Astrocyte (in vitro differentiated cells and primary cell): Measurements from ENCODE around the gene FRMD4A. TPM values are rescaled to one million over a fixed set of nuclear protein-coding genes. Genes with fewer than 3 reads are reported as not detected.

Experiments
- DNase-seq: peaks from one replicate; pipeline ENCODE4 v3.0.0-alpha.2; 2010; ENCODE audit warnings: low read depth
- FAIRE-seq: peaks from 2 replicates; lab custom pipeline; 2011; peaks lifted over from hg19 to GRCh38; lab: Jason Lieb, UNC
- H2AFZ ChIP-seq: 2 replicates; pipeline ENCODE4 v1.6.0; 2012; ENCODE audit warnings: low read depth, low read length, inconsistent platforms
- H3K27ac ChIP-seq: 2 replicates; pipeline ENCODE4 v1.5.1; 2011; ENCODE audit warnings: low read depth, low read length, inconsistent platforms
- H3K27me3 ChIP-seq: 2 replicates; pipeline ENCODE4 v1.6.0; 2011; ENCODE audit warnings: low read length, inconsistent platforms; ENCODE audit not compliant: insufficient read depth
- H3K36me3 ChIP-seq: 2 replicates; pipeline ENCODE4 v1.5.1; 2011; ENCODE audit warnings: low read length, inconsistent platforms; ENCODE audit not compliant: insufficient read depth
- H3K4me1 ChIP-seq: 2 replicates; pipeline ENCODE4 v1.5.1; 2011; ENCODE audit warnings: low read length, inconsistent platforms; ENCODE audit not compliant: insufficient read depth
- H3K4me2 ChIP-seq: 2 replicates; pipeline ENCODE4 v1.6.0; 2012; ENCODE audit warnings: low read length, inconsistent platforms
- H3K4me3 ChIP-seq: 2 replicates; pipeline ENCODE4 v1.5.1; 2011; ENCODE audit warnings: low read depth, mild to moderate bottlenecking, low read length, inconsistent platforms; ENCODE audit not compliant: insufficient read depth
- H3K79me2 ChIP-seq: 2 replicates; pipeline ENCODE4 v1.6.0; 2012; ENCODE audit warnings: mild to moderate bottlenecking, low read length, inconsistent platforms; ENCODE audit not compliant: insufficient read depth
- H3K9ac ChIP-seq: 2 replicates; pipeline ENCODE4 v1.6.0; 2012; ENCODE audit warnings: mild to moderate bottlenecking, low read length, inconsistent platforms
- H3K9me3 ChIP-seq: 2 replicates; pipeline ENCODE4 v1.5.1; 2012; ENCODE audit warnings: low read depth, mild to moderate bottlenecking, low read length, inconsistent platforms; ENCODE audit not compliant: insufficient read depth
- H4K20me1 ChIP-seq: 2 replicates; pipeline ENCODE4 v1.6.0; 2012; ENCODE audit warnings: low read length, inconsistent platforms; ENCODE audit not compliant: insufficient read depth
- H3K27ac Mint-ChIP-seq: one replicate; pipeline ENCODE4 v1.8.0; 2021; ENCODE audit warnings: mild to moderate bottlenecking, mixed read lengths; ENCODE audit not compliant: unreplicated experiment
- H3K27me3 Mint-ChIP-seq: one replicate; pipeline ENCODE4 v1.8.0; 2021; ENCODE audit warnings: low read depth, mixed read lengths; ENCODE audit not compliant: unreplicated experiment
- H3K36me3 Mint-ChIP-seq: one replicate; pipeline ENCODE4 v1.8.0; 2021; ENCODE audit warnings: low read depth, mixed read lengths; ENCODE audit not compliant: unreplicated experiment
- H3K4me1 Mint-ChIP-seq: one replicate; pipeline ENCODE4 v1.8.0; 2021; ENCODE audit warnings: low read depth, mixed read lengths; ENCODE audit not compliant: unreplicated experiment
- H3K4me3 Mint-ChIP-seq: one replicate; pipeline ENCODE4 v1.8.0; 2021; ENCODE audit warnings: mild to moderate bottlenecking, moderate library complexity, mixed read lengths; ENCODE audit not compliant: unreplicated experiment
- H3K9me3 Mint-ChIP-seq: one replicate; pipeline ENCODE4 v1.8.0; 2021; ENCODE audit warnings: mild to moderate bottlenecking, mixed read lengths; ENCODE audit not compliant: unreplicated experiment
- CTCF ChIP-seq: IDR thresholded peaks from 2 replicates; pipeline ENCODE4 v1.5.1; 2011; ENCODE audit warnings: low read depth, mild to moderate bottlenecking, inconsistent platforms, low read length, moderate library complexity; ENCODE audit not compliant: insufficient read depth
- EZH2 ChIP-seq: IDR thresholded peaks from 2 replicates; pipeline ENCODE4 v1.6.1; 2012; ENCODE audit warnings: mild to moderate bottlenecking, low read length, inconsistent platforms; ENCODE audit not compliant: insufficient read depth
- total RNA-seq: library from RNA; stranded (reverse); gene quantifications from 2 replicates; pipeline ENCODE4 v1.2.1, GENCODE V29; 2021

FRMD4A gene
- total RNA-seq, 1 donor from 2014 or later, result 82.5 TPM

- TF ChIP-seq CTCF (no peak), EZH2 (no peak)
- no peak for FAIRE-seq
- no peaks in the 10 kb centered on the region for H3K36me3 ChIP-seq
- no peaks in the 10 kb centered on the region for H3K4me1 ChIP-seq
- H2AFZ ChIP-seq, result no peak overlapping the region
- H3K27ac ChIP-seq, result no peak overlapping the region
- H3K79me2 ChIP-seq, result no peaks in the 10 kb centered on the region
- Mint-ChIP-seq H3K4me3 (no peak overlapping the region), H3K9me3 (peaks cover 3% of the 10 kb centered on the region), H3K36me3 (peaks cover 5% of the 10 kb centered on the region), H3K4me1 (no peaks in the 10 kb centered on the region), H3K27me3 (peaks cover 8% of the 10 kb centered on the region), H3K27ac (no peak overlapping the region)
- peaks cover 4% of the 10 kb centered on the region for H3K27me3 ChIP-seq
- DNase-seq, result no peak
- H3K4me3 ChIP-seq, result no peak overlapping the region
- no peak overlapping the region for H3K4me2 ChIP-seq
- H4K20me1 ChIP-seq, result no peaks in the 10 kb centered on the region
- no peaks in the 10 kb centered on the region for H3K9me3 ChIP-seq
- no peak overlapping the region for H3K9ac ChIP-seq
Observed at GRCh38 chr10:14114791-14115190, 215.9 kb downstream of the FRMD4A start.

GRCh38 chr10:14112056-14112455 lies 218.7 kb downstream of the FRMD4A start:
- H3K9me3 ChIP-seq, result no peaks in the 10 kb centered on the region
- H3K27ac Mint-ChIP-seq, result no peak overlapping the region

More at GRCh38 chr10:14112056-14112455, 218.7 kb downstream of the FRMD4A start:
- H3K9me3 Mint-ChIP-seq, result peaks cover under 1% of the 10 kb centered on the region
- no peaks in the 10 kb centered on the region for H3K36me3 ChIP-seq
- H3K27me3 ChIP-seq, result peaks cover 8% of the 10 kb centered on the region
- no peaks in the 10 kb centered on the region for H3K4me1 Mint-ChIP-seq
- no peaks in the 10 kb centered on the region for H3K4me1 ChIP-seq
- no peak overlapping the region for H3K4me2 ChIP-seq
- no peak for DNase-seq
- no peaks in the 10 kb centered on the region for H3K79me2 ChIP-seq
- TF ChIP-seq CTCF, result no peak
- TF ChIP-seq EZH2, result no peak
- no peaks in the 10 kb centered on the region for H3K36me3 Mint-ChIP-seq
- H3K9ac ChIP-seq, result no peak overlapping the region
- peaks cover 14% of the 10 kb centered on the region for H3K27me3 Mint-ChIP-seq
- H3K4me3 Mint-ChIP-seq, result no peak overlapping the region
- no peak overlapping the region for H3K4me3 ChIP-seq
- FAIRE-seq, result no peak
- H4K20me1 ChIP-seq, result no peaks in the 10 kb centered on the region
- no peak overlapping the region for H2AFZ ChIP-seq
- no peak overlapping the region for H3K27ac ChIP-seq
